GM21515 (cell line): ENCODE results near the gene AR.
"Not testable (repeated sequence)": the region's sequence is repeated elsewhere in the genome, so short reads cannot be mapped to it uniquely, and the experiment has no call there.

ENCODE experiments used
- ATAC-seq: cut with Tn5 transposase; IDR thresholded peaks from one replicate; pipeline ENCODE4 v1.9.1; 2021; ENCODE audit not compliant: unreplicated experiment

AR gene

GRCh38 chrX:67622053-67622585 lies 78.3 kb downstream of the AR start:
- ATAC-seq, result no peak

GRCh38 chrX:67624325-67624724 lies 80.5 kb downstream of the AR start:
- ATAC-seq, result no peak

- ATAC-seq, result no peak
Observed at GRCh38 chrX:67635424-67635823, 91.6 kb downstream of the AR start.

- no peak for ATAC-seq
Observed at GRCh38 chrX:67636532-67636931, 92.7 kb downstream of the AR start.

- ATAC-seq, result not testable (repeated sequence)
Observed at GRCh38 chrX:67637293-67637692, 93.5 kb downstream of the AR start.

GRCh38 chrX:67648361-67648760 lies 104.5 kb downstream of the AR start:
- ATAC-seq, result no peak

GRCh38 chrX:67651437-67652142 lies 107.8 kb downstream of the AR start:
- no peak for ATAC-seq

- no peak for ATAC-seq
Observed at GRCh38 chrX:67652543-67652942, 108.7 kb downstream of the AR start.

- no peak for ATAC-seq
Observed at GRCh38 chrX:67654301-67654700, 110.5 kb downstream of the AR start.

- ATAC-seq, result no peak
Observed at GRCh38 chrX:67665583-67665982, 121.8 kb downstream of the AR start.

GRCh38 chrX:67670717-67671116 lies 126.9 kb downstream of the AR start:
- ATAC-seq, result not testable (repeated sequence)

- no peak for ATAC-seq
Observed at GRCh38 chrX:67673741-67674274, 130.0 kb downstream of the AR start.

- ATAC-seq, result no peak
Observed at GRCh38 chrX:67674741-67675140, 130.9 kb downstream of the AR start.

GRCh38 chrX:67684136-67684535 lies 140.3 kb downstream of the AR start:
- no peak for ATAC-seq

- ATAC-seq, result no peak
Observed at GRCh38 chrX:67692246-67692645, 148.4 kb downstream of the AR start.

- no peak for ATAC-seq
Observed at GRCh38 chrX:67693928-67694327, 150.1 kb downstream of the AR start.

- ATAC-seq, result no peak
Observed at GRCh38 chrX:67697452-67697851, 153.6 kb downstream of the AR start.

GRCh38 chrX:67700602-67701001 lies 156.8 kb downstream of the AR start:
- ATAC-seq, result no peak

GRCh38 chrX:67714004-67714403 lies 170.2 kb downstream of the AR start:
- no peak for ATAC-seq

- no peak for ATAC-seq
Observed at GRCh38 chrX:67717571-67717970, 173.8 kb downstream of the AR start.

- no peak for ATAC-seq
Observed at GRCh38 chrX:67718926-67719325, 175.1 kb downstream of the AR start.

- no peak for ATAC-seq
Observed at GRCh38 chrX:67720344-67720743, 176.5 kb downstream of the AR start.

GRCh38 chrX:67721321-67721720 lies 177.5 kb downstream of the AR start:
- ATAC-seq, result no peak
